Brain microvascular endothelial cell (primary cell): Measurements from ENCODE around the gene ME1.

Source experiments
- DNase-seq: peaks from one replicate; pipeline ENCODE4 v3.0.0-alpha.2; 2020
- H3K27ac ChIP-seq: fragments of 250-450 bp; sonication (Bioruptor Pico); 2 replicates; pipeline ENCODE4 v1.5.1; 2020; ENCODE audit warnings: mild to moderate bottlenecking, moderate library complexity
- H3K27me3 ChIP-seq: fragments of 250-450 bp; sonication (Bioruptor Pico); replicated peaks from 2 replicates; pipeline ENCODE4 v1.5.1; 2020; ENCODE audit warnings: mild to moderate bottlenecking
- H3K36me3 ChIP-seq: fragments of 250-450 bp; sonication (Bioruptor Pico); replicated peaks from 2 replicates; pipeline ENCODE4 v1.5.1; 2020; ENCODE audit warnings: mild to moderate bottlenecking
- H3K4me3 ChIP-seq: 2 replicates; pipeline ENCODE4 v1.5.1; 2011; ENCODE audit warnings: low read depth, mild to moderate bottlenecking, control low read depth, low read length, moderate library complexity
- in situ Hi-C: cut with HindIII; loops from 2 replicates; pipeline ENCODE4 v1.10.0; 2017; ENCODE audit warnings: low sequenced_read_pairs, low pct_ligation_motif_present
- TF ChIP-seq, protein P1 (sequence below): IDR thresholded peaks from 2 replicates; pipeline ENCODE4 v1.5.1; 2011; ENCODE audit warnings: low read depth, mild to moderate bottlenecking, moderate library complexity, low read length, control low read depth, inconsistent platforms; ENCODE audit errors: missing control alignments

Gene ME1

DNA sequence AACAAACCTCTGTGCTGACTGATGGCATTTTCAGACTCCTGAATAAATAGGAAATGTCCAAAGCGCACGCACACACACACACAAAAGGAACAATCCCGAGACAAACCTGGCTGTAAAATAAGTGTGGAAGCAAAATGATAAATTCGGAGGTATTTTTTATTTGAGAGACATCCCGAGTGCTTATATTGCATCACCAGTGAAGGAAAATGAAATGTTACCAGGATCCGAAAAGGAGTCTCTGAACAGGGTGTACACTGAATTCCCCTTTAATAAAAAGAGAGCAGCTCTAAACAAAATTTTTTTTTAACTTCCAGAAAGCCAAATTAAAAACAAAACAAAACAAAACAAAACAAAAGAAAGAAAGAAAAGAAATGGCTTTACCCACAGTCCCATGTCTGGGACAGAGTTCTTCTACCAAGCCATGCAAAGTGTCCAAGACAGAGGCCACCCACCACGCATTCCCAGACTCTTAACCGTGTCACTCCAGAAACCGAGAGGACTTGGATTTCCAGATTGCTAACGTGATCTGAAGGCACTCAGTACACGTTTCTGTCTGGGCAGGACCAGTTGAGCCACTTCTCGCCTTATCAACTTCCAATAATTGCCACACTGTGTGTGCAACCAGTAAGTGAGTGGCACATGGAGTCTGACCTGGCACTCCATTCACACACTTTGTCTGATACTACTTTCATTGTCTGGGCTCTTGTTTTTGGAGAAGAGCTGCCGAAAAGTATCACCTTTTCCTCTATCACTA, 817 bp downstream of the ME1 start:
- TF ChIP-seq, protein P1, sequence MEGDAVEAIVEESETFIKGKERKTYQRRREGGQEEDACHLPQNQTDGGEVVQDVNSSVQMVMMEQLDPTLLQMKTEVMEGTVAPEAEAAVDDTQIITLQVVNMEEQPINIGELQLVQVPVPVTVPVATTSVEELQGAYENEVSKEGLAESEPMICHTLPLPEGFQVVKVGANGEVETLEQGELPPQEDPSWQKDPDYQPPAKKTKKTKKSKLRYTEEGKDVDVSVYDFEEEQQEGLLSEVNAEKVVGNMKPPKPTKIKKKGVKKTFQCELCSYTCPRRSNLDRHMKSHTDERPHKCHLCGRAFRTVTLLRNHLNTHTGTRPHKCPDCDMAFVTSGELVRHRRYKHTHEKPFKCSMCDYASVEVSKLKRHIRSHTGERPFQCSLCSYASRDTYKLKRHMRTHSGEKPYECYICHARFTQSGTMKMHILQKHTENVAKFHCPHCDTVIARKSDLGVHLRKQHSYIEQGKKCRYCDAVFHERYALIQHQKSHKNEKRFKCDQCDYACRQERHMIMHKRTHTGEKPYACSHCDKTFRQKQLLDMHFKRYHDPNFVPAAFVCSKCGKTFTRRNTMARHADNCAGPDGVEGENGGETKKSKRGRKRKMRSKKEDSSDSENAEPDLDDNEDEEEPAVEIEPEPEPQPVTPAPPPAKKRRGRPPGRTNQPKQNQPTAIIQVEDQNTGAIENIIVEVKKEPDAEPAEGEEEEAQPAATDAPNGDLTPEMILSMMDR = no peak
- in situ Hi-C loops = no loop called here
- peak; percentile 49 for DNase-seq
- H3K4me3 ChIP-seq = peak overlapping the region; percentile 75
- H3K36me3 ChIP-seq = no peaks in the 10 kb centered on the region
- H3K27ac ChIP-seq = peak overlapping the region; percentile 52
- no peaks in the 10 kb centered on the region for H3K27me3 ChIP-seq

DNA sequence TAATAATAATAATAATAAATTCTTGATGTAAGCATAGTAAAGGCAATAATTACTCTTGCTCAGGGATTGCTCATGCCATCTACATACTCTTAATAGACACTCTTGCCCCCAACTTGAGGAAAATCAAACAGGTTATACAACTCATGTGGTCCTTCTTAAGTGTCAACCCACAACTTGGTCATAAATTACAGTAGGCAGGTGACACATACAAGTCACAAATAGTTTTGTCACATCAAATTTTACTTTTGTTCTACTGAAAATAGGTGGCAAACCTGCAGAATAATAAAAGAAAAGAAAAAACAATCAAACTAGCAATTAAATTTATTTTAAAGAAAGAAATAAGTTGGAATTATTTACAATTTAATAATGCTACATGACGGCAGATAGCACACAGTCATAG, 1.6 kb downstream of the ME1 start:
- no peak for DNase-seq
- no peak overlapping the region for H3K4me3 ChIP-seq
- in situ Hi-C loops = no loop called here
- no peaks in the 10 kb centered on the region for H3K27me3 ChIP-seq
- TF ChIP-seq, protein P1 = no peak
- no peaks in the 10 kb centered on the region for H3K36me3 ChIP-seq
- no peak overlapping the region for H3K27ac ChIP-seq

DNA sequence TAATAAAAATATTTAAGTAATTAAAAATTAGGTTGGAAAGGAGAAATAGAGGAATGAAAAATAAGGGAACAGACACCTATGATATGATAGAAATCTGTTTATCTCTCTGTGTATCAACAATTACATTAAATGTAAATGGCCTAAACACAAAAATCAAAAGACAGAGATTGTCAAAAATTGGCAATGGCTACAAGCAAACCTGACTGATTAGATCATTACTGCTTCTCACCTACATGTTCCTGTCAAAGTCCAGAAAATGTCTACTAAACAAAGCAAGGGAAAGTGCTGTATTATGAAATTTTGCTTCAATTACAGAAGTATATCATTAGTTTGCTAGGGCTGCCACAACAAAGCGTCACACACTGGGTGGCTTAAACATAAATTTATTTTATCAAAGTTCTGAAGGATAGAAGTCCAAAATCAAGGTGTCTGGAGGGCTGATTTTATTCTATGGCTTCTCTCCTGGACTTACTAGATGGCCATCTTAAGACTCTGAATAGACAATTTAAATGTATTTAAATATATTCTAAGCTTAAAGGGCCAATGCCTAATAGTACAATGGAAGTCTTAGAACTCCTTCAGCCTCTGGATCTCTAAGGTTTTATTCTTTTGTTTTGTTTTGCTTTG, 6.3 kb downstream of the ME1 start:
- in situ Hi-C loops = no loop called here

DNA sequence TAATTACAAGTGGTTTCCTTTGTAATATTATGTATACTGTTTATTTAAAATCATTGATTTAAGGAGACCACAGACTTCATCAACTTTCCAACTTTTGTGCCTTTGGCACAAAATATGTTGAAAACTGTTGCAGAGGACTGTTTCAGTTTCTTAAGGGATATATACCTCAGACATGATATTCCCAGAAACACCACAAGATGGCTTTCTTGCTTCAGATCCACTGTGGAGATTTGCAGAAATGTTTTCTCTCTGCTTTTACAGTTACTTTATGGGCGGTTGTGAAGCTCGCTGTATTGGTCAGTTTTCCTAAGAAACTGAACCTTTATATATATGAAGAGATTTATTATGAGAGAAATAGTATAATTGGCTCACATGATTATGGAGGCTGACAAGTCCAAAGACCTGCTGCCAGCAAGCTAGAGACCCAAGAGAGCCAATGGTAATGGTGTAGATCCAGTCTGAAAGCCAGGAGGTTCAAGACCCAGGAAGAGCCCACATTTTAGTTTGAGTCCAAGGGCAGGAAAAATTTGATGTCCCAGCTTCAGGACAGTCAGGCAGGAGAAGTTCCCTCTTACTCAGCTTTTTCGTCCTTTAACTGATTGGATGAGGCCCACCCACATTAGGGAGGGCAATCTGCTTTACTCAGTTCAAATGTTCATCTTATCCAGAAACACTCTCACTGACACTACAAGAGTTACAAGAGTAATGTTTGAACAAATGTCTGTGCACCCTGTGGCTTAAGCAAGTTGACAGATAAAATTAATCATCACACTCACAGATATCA, 12.8 kb downstream of the ME1 start:
- Histone ChIP-seq H3K4me3 (no peak overlapping the region), H3K27ac (no peak overlapping the region), H3K27me3 (no peaks in the 10 kb centered on the region), H3K36me3 (no peaks in the 10 kb centered on the region)
- TF ChIP-seq, protein P1 = peak; percentile 57
- DNase-seq = peak; percentile 37
- in situ Hi-C loops = no loop called here

More for the DNA sequence above, 6.3 kb downstream of the ME1 start:
- TF ChIP-seq, protein P1 = no peak
- no peaks in the 10 kb centered on the region for H3K36me3 ChIP-seq
- H3K27me3 ChIP-seq = no peaks in the 10 kb centered on the region
- H3K4me3 ChIP-seq = no peak overlapping the region
- no peak overlapping the region for H3K27ac ChIP-seq
- DNase-seq = no peak

DNA sequence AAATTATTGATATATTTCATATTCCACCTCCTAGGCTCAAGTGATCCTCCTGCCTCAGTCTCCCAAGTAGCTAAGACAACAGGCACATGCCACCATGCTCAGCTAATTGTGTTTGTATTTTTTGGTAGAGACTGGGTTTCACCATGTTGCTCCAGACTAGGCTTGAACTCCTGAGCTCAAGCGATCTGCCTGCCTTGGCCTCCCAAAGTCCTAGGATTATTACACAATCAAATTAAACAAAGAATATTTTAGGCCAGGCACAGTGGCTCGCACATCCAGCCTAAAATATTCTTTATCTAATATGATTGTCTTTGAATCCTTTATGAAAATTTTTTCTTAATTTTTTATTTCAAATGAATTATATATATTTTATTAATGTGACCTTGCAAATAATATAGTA, 17.8 kb downstream of the ME1 start:
- H3K27ac ChIP-seq = no peak overlapping the region
- H3K4me3 ChIP-seq = no peak overlapping the region
- TF ChIP-seq, protein P1 = no peak
- no peaks in the 10 kb centered on the region for H3K27me3 ChIP-seq
- in situ Hi-C loops = no loop called here
- H3K36me3 ChIP-seq = no peaks in the 10 kb centered on the region
- no peak for DNase-seq
